Right ventricle myocardium superior (tissue), 1 donor: Measurements from ENCODE around the gene AMBRA1. TPM values are rescaled to one million over a fixed set of nuclear protein-coding genes. Genes with fewer than 3 reads are reported as not detected.
"Not testable (repeated sequence)": the region's sequence is repeated elsewhere in the genome, so short reads cannot be mapped to it uniquely, and the experiment has no call there.

Experiments
- ATAC-seq: fragments of 200-7000 bp; cut with Tn5 transposase; one replicate; pipeline ENCODE4 v1.9.1; 2020; ENCODE audit warnings: mild to moderate bottlenecking; ENCODE audit not compliant: poor library complexity
- DNase-seq: peaks from one replicate; pipeline ENCODE4 v3.0.0-alpha.2; 2020
- intact Hi-C: fragments of 100-400 bp; cut with DNase I; formaldehyde crosslinking; loops from one replicate; pipeline ENCODE4 v1.11.2; 2022
- total RNA-seq: library from RNA; stranded (reverse); fragmentation: NEBNext Ultra II Directional; extraction: Animal tissue kit (Norgen Biotek cat#: 25700); gene quantifications from one replicate; pipeline ENCODE4 v1.2.1, GENCODE V29; 2021
- donor health status: DM: no; HTN: yes; CAD: no; lungs with severe emphysema.

The AMBRA1 gene
- total RNA-seq, 1 donor from 2014 or later, result 12.3 TPM

DNA sequence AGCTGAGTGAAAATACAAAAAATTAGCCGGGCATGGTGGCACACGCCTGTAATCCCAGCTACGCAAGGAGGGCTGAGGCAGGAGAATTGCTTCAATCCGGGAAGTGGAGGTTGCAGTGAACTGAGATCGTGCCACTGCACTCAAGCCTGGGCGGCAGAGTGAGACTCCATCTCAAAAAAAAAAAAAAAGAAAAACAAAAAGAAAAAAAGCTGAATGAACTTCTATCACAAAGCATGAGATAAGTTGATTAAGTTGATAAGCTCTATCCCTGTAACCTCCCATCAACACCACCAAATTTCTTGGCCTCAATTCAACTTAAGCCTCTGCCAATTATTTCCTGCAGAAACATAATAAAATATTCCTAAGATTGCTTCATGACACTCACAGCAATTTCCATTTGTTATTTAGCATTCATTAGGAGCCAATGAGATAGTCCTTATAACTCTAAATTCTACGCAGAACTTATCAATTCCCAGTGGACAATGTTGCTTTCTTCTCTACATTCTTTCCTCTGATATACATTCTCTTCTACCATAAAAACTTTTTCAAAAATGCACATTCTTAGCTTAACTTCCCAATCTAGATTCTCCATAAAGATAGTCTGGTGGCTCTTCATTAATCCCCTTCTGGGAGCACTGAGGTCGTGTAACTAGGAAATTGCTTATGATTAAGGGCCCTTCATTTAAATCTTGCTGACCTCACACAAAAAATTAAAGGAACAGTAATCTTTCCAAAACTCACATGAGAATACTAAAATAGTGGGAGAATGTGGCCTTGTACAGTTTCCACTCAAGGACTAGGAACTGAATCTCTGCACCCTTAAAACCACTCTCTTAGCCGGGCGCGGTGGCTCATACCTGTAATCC, 2.9 kb downstream of the AMBRA1 start:
- intact Hi-C loops, result no loop called here
- no peak for DNase-seq
- ATAC-seq, result no peak

DNA sequence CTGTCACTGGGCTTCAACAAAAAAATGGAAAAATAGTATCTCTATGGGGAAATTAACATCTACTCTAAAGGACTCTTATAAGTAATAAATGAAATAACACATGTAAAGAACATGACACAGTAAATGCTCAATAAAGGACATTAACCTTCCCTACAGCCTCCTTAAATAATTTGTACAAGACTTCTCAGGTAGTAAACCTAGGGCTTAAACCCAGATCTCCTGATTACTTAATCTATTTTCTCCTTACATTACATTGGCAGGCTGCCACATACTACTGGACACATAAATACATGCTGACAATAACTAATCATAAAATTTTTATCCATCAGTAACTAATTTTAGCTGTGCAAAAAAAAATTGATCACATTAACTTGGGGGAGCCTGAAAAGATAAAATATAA, 4.9 kb downstream of the AMBRA1 start:
- intact Hi-C loops, result no loop called here
- DNase-seq (no peak), ATAC-seq (no peak)

DNA sequence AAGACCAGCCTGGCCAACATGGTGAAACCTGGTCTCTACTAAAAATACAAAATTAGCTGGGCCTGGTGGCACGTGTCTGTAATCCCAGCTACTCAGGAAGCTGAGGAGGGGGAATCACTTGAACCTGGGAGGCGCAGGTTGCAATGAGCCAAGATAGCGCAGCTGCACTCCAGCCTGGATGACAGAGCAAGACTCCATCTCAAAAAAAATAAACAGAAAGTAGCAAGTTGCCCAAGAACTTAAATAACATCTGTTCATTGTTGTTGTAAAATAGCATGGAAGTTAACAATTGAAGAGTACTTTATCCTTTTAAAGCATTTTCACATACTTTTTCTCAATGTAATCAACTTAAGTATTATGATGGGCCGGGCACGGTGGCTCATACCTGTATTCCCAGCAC, 5.7 kb downstream of the AMBRA1 start:
- no peak for DNase-seq
- no peak for ATAC-seq
- intact Hi-C loops, result no loop called here

- DNase-seq, ATAC-seq, intact Hi-C loops: not testable (repeated sequence)
These were observed 10.3 kb downstream of the AMBRA1 start for GRCh38 chr11:46583513-46583912.

GRCh38 chr11:46582588-46582987, 11.2 kb downstream of the AMBRA1 start:
- ATAC-seq (no peak), DNase-seq (no peak)
- intact Hi-C loops, result no loop called here

- intact Hi-C loops, result no loop called here
- no peak for ATAC-seq
- DNase-seq, result no peak
These were observed 16.8 kb downstream of the AMBRA1 start for GRCh38 chr11:46577058-46577457.

DNA sequence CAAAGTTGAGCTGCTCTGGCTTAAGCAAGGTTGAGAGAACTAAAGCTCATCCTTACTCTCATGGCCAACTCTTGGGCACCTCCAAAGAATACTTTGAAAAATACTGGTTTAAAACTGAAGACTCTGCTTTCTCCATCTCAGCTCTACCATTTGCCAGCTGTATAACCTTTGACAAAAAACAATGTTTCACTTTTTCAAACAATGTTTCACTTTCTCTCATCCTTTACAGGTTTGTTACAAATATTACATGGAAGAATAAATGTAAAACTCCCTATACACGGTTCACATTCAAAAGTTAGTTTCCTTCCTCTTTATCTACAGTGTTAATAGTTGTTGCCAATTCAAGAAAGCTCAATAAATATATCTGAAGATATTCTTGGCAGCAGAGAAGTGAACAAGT, 19.2 kb downstream of the AMBRA1 start:
- DNase-seq, result no peak
- intact Hi-C loops, result no loop called here
- no peak for ATAC-seq

DNA sequence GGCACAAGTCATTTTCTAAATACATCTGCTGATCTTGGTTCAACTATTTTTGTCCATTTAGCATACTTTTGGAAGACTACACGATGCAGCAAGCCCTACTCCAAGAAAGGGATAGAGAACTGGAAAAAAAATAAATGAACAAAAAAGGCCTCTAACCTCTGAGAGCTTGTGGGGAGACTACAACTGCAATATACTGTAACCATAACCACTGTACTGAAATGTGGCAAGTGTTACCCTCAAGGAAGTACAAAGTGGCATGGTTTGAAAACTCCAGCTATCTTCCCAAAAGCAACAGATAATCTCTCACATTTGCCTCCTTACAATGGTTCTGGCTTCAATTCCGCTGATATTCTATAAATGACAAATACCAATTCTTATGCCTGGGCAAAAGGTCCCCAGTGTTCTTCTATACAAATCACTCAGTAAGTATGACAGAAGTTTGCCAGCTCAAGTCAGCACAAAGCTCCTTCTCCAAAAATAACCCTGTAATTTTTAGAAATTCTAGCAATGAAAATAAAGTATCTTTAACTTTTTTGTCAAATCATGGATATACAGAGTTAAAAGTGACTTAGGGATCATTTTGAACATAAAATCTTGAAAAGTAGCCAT, 22.9 kb downstream of the AMBRA1 start:
- intact Hi-C loops, result no loop called here
- ATAC-seq (no peak), DNase-seq (no peak)

GRCh38 chr11:46565232-46565840, 28.5 kb downstream of the AMBRA1 start:
- ATAC-seq (no peak), DNase-seq (no peak)
- intact Hi-C loops, result no loop called here

GRCh38 chr11:46564459-46564858, 29.4 kb downstream of the AMBRA1 start:
- intact Hi-C loops, result no loop called here
- no peak for ATAC-seq
- no peak for DNase-seq

DNA sequence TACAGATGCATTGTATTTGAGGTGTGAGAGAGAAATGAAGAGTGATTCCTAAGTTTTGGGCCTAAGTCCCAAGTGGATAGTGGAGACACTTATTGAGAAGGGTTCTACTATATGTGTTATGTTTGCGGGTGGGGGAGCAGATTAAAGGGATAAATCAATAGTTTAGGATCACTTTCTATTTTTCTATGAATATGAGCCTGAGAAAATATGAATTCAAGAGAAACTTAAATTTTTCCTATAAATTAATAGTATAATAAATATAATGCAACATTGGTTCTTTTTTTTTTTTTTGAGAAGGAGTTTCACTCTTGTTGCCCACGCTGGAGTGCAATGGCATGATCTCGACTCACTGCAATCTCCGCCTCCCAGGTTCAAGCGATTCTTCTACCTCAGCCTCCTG, 31.3 kb downstream of the AMBRA1 start:
- no peak for DNase-seq
- no peak for ATAC-seq
- intact Hi-C loops, result no loop called here

DNA sequence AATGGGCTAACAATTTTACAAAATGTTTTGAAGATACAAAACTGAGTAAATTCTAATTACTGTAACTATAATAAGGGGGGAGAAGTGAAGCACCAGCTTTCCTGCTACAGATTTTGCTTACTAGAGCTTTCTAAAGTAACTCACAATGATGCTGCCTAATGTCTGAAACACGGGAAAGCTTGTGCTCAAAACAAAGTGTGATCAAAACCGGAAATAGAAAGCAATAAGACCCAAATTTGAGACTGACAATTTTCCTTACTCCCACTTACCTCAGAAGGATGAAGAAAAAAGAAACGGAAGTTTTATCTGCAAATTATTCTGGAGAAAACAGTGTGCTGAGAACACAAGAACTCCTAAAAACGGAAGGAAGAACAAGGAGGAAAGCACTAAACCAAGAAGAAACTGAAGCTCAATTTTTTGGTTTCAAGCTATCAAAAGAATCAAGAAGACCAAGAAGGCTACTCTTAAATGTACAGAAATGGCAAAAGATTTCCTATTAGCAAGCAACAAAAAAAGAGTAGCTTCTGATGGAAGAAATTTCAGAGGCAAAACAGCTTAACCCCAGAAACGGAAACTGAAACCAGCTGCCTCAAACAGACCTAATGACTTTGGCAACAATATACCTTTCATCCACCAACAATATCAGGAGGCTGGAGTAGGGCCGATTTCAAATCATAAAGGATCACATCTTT, 33.4 kb downstream of the AMBRA1 start:
- intact Hi-C loops, result no loop called here
- DNase-seq (no peak), ATAC-seq (peak; percentile 68)

- ATAC-seq, result no peak
- intact Hi-C loops, result no loop called here
- no peak for DNase-seq
These were observed 34.0 kb downstream of the AMBRA1 start for GRCh38 chr11:46559815-46560214.

GRCh38 chr11:46557684-46558151, 36.1 kb downstream of the AMBRA1 start:
- intact Hi-C loops, result no loop called here
- ATAC-seq (no peak), DNase-seq (no peak)

DNA sequence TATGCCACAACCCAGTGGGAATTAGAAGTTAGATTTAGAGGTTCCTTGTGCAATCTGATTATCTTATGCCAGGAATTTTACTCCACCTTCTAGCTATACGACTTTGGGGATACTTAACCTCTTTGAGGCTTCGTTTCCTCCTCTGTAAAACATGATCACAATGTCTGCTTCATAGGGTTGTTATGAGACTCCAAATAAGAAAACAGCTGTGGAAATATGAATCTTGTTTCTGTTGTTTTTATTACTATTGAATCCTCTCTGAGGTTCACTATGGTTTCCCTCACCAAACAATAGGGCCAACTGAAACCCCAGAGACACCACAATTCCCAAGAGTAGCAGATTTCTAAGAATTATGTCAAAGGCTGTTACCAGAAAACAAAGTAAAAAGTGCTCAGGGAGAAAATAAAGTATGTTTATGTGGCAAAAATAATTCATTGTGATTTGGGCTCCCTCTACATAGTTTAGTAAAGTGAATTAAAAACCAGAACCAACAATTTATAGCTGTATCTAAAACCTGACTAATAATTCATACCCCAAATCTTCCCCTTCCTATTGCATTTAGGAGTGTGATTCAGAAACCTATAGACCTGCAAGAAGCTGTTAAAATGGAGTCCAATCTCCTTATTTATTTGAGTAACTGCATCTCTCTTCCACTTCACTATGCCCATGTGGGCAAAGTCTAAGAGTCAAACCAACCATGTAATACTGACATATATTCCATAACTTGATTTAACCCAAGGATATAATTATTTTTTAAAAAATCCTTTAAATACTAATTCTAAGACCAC, 38.4 kb downstream of the AMBRA1 start:
- no peak for DNase-seq
- no peak for ATAC-seq
- intact Hi-C loops, result no loop called here

DNA sequence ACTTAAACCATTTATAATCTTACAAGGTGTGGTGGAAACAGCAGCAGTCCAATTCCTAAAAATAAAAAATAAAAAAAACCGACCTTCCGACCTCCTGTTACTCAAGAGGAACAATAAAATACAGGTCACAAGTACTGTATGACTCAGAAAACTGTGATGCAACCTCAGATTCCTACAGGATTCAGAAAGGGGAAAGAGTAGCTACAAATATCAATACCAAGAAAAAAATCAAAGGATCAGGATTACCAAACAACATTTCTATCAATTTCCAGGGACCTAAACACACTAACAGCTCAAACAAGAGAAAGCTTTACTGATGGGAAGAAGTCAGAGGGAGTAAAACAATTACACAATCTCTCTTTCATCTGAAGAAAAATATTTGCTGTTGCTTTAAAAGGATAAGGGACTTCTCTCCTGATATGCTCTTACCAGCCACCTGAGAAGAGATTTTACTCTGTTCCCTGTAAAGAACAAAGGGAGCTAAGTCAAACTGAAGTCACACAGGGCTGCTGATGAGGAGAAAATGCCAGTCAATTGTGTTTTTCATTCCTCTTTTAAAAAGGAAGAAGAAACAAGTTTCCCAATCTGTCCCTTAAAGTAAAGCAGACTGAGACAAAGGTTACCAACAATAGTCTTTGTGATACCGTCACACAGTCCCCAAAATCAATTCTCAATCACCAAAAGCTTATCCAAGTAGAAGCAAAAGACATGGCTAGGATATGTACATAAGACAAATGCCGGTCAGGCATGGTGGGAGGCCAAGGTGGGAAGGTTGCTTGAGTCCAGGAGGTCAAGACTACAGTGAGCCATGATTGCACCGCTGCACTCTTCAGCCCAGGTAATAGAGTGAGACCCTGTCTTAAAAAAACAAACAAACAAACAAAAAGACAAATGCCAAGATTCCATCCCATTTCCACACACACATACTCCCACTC, 39.3 kb downstream of the AMBRA1 start:
- ATAC-seq (peak; percentile 71), DNase-seq (no peak)
- intact Hi-C loops, result no loop called here

GRCh38 chr11:46553814-46554212, 40.0 kb downstream of the AMBRA1 start:
- intact Hi-C loops, result no loop called here
- DNase-seq (no peak), ATAC-seq (peak; percentile 8)

GRCh38 chr11:46551261-46551660, 42.6 kb downstream of the AMBRA1 start:
- ATAC-seq (no peak), DNase-seq (no peak)
- intact Hi-C loops, result no loop called here
